ENCODE results near the gene EXOG.

EXOG gene

GRCh38 chr3:38496131-38496910 lies at the start of gene EXOG:
Gene EXOG (plus strand): TSS chr3:38496340. CDS start chr3:38496368, 28 bp downstream.
- peak; percentile 92 for DNase-seq (ENCODE audit: low spot score)

GRCh38 chr3:38446812-38447211 lies 49.3 kb upstream of the EXOG start:
- no peak for DNase-seq (ENCODE audit: low spot score)

GRCh38 chr3:38450853-38451252 lies 45.3 kb upstream of the EXOG start:
- DNase-seq (ENCODE audit: low spot score) = no peak

- DNase-seq (ENCODE audit: low spot score) = peak; percentile 76
Measured at GRCh38 chr3:38453075-38453912, 42.8 kb upstream of the EXOG start, which contains the start of gene ACVR2B. Gene ACVR2B (plus strand): TSS chr3:38453890. CDS start chr3:38454323, 433 bp downstream.

GRCh38 chr3:38453913-38454177 lies 42.3 kb upstream of the EXOG start:
- DNase-seq (ENCODE audit: low spot score) = no peak

- peak; percentile 27 for DNase-seq (ENCODE audit: low spot score)
Measured at GRCh38 chr3:38454178-38454883, 41.8 kb upstream of the EXOG start.

GRCh38 chr3:38454884-38455638 lies 41.1 kb upstream of the EXOG start:
- DNase-seq (ENCODE audit: low spot score) = peak; percentile 76

GRCh38 chr3:38455639-38456430 lies 40.3 kb upstream of the EXOG start:
- peak; percentile 70 for DNase-seq (ENCODE audit: low spot score)

GRCh38 chr3:38457111-38458003 lies 38.8 kb upstream of the EXOG start:
- DNase-seq (ENCODE audit: low spot score) = no peak

- DNase-seq (ENCODE audit: low spot score) = peak; percentile 45
Measured at GRCh38 chr3:38458796-38459498, 37.2 kb upstream of the EXOG start.

GRCh38 chr3:38459499-38460048 lies 36.6 kb upstream of the EXOG start:
- DNase-seq (ENCODE audit: low spot score) = peak; percentile 37

- DNase-seq (ENCODE audit: low spot score) = peak; percentile 78
Measured at GRCh38 chr3:38460377-38461270, 35.5 kb upstream of the EXOG start.

GRCh38 chr3:38465588-38466154 lies 30.5 kb upstream of the EXOG start:
- DNase-seq (ENCODE audit: low spot score) = no peak

GRCh38 chr3:38468765-38469164 lies 27.4 kb upstream of the EXOG start:
- DNase-seq (ENCODE audit: low spot score) = peak; percentile 97

GRCh38 chr3:38469852-38470251 lies 26.3 kb upstream of the EXOG start:
- DNase-seq (ENCODE audit: low spot score) = no peak

GRCh38 chr3:38471260-38471857 lies 24.8 kb upstream of the EXOG start:
- no peak for DNase-seq (ENCODE audit: low spot score)

GRCh38 chr3:38472342-38472741 lies 23.8 kb upstream of the EXOG start:
- DNase-seq (ENCODE audit: low spot score) = no peak

Measured in cerebellar cortex (tissue), 1 donor.